ES-I3 (cell line): ENCODE data around the gene PRELID2.
A peak's percentile ranks its signal among the peaks of the same experiment; 100 is the strongest.
"Not testable (repeated sequence)": the region's sequence is repeated elsewhere in the genome, so short reads cannot be mapped to it uniquely, and the experiment has no call there.

Experiments
- H3K36me3 ChIP-seq: 2 replicates; pipeline ENCODE4 v1.6.1; 2013; ENCODE audit warnings: mild to moderate bottlenecking, low read length, control low read depth, moderate library complexity; ENCODE audit not compliant: insufficient read depth
- H3K4me1 ChIP-seq: 2 replicates; pipeline ENCODE4 v1.6.1; 2013; ENCODE audit warnings: mild to moderate bottlenecking, control low read depth, low read length; ENCODE audit not compliant: insufficient read depth
- H3K9ac ChIP-seq: 2 replicates; pipeline ENCODE4 v1.6.1; 2013; ENCODE audit warnings: low read depth, mild to moderate bottlenecking, low read length, moderate library complexity
- H3K9me3 ChIP-seq: 2 replicates; pipeline ENCODE4 v1.6.1; 2013; ENCODE audit warnings: mild to moderate bottlenecking, low read length, moderate library complexity; ENCODE audit not compliant: control insufficient read depth, insufficient read depth

The PRELID2 gene

GRCh38 chr5:145834917-145835847, at the start of gene PRELID2:
PRELID2 (minus strand) TSS chr5:145835342; CDS start chr5:145835251, 91 bp downstream.
- H3K9me3 ChIP-seq, result no peaks in the 10 kb centered on the region
- no peaks in the 10 kb centered on the region for H3K36me3 ChIP-seq
- peak within 1 kb of the TSS; percentile 89 for H3K9ac ChIP-seq
- no peaks in the 10 kb centered on the region for H3K4me1 ChIP-seq

GRCh38 chr5:145874765-145875164, 39.6 kb upstream of the PRELID2 start:
- Histone ChIP-seq H3K36me3 (no peaks in the 10 kb centered on the region), H3K9me3 (no peaks in the 10 kb centered on the region), H3K4me1 (no peaks in the 10 kb centered on the region), H3K9ac (no peak overlapping the region)

- H3K9ac ChIP-seq, result no peak within 1 kb of the TSS
- no peaks in the 10 kb centered on the region for H3K9me3 ChIP-seq
- H3K36me3 ChIP-seq, result no peaks in the 10 kb centered on the region
- no peaks in the 10 kb centered on the region for H3K4me1 ChIP-seq
Observed at GRCh38 chr5:145872914-145873313, 37.8 kb upstream of the PRELID2 start, which contains the start of gene GRXCR2. GRXCR2 (minus strand) TSS chr5:145873014; CDS start chr5:145872968, 46 bp downstream.

GRCh38 chr5:145872486-145872885, 37.3 kb upstream of the PRELID2 start:
- H3K4me1 ChIP-seq, result no peaks in the 10 kb centered on the region
- H3K36me3 ChIP-seq, result no peaks in the 10 kb centered on the region
- no peak overlapping the region for H3K9ac ChIP-seq
- no peaks in the 10 kb centered on the region for H3K9me3 ChIP-seq

GRCh38 chr5:145869753-145870152, 34.6 kb upstream of the PRELID2 start:
- no peaks in the 10 kb centered on the region for H3K36me3 ChIP-seq
- no peaks in the 10 kb centered on the region for H3K9me3 ChIP-seq
- H3K9ac ChIP-seq, result no peak overlapping the region
- no peaks in the 10 kb centered on the region for H3K4me1 ChIP-seq

- Histone ChIP-seq H3K9me3 (no peaks in the 10 kb centered on the region), H3K4me1 (no peaks in the 10 kb centered on the region), H3K9ac (no peak overlapping the region), H3K36me3 (no peaks in the 10 kb centered on the region)
Observed at GRCh38 chr5:145867806-145868205, 32.7 kb upstream of the PRELID2 start.

- not testable (repeated sequence) for H3K9me3 ChIP-seq, H3K9ac ChIP-seq, H3K4me1 ChIP-seq, H3K36me3 ChIP-seq
Observed at GRCh38 chr5:145864432-145864831, 29.3 kb upstream of the PRELID2 start.

GRCh38 chr5:145863003-145863402, 27.9 kb upstream of the PRELID2 start:
- Histone ChIP-seq H3K9me3 (no peaks in the 10 kb centered on the region), H3K9ac (no peak overlapping the region), H3K4me1 (no peaks in the 10 kb centered on the region), H3K36me3 (no peaks in the 10 kb centered on the region)

GRCh38 chr5:145859897-145860296, 24.8 kb upstream of the PRELID2 start:
- Histone ChIP-seq H3K36me3 (no peaks in the 10 kb centered on the region), H3K9me3 (no peaks in the 10 kb centered on the region), H3K9ac (no peak overlapping the region), H3K4me1 (peaks cover 9% of the 10 kb centered on the region)

- H3K9ac ChIP-seq, result no peak overlapping the region
- H3K36me3 ChIP-seq, result no peaks in the 10 kb centered on the region
- peaks cover 13% of the 10 kb centered on the region for H3K4me1 ChIP-seq
- no peaks in the 10 kb centered on the region for H3K9me3 ChIP-seq
Observed at GRCh38 chr5:145859453-145859852, 24.3 kb upstream of the PRELID2 start.

GRCh38 chr5:145858959-145859358, 23.8 kb upstream of the PRELID2 start:
- Histone ChIP-seq H3K9ac (no peak overlapping the region), H3K4me1 (peaks cover 18% of the 10 kb centered on the region), H3K9me3 (no peaks in the 10 kb centered on the region), H3K36me3 (no peaks in the 10 kb centered on the region)

GRCh38 chr5:145856285-145856818, 21.2 kb upstream of the PRELID2 start:
- H3K9me3 ChIP-seq, result no peaks in the 10 kb centered on the region
- H3K36me3 ChIP-seq, result no peaks in the 10 kb centered on the region
- peaks cover 21% of the 10 kb centered on the region for H3K4me1 ChIP-seq
- peak overlapping the region; percentile 52 for H3K9ac ChIP-seq

GRCh38 chr5:145855763-145856267, 20.7 kb upstream of the PRELID2 start:
- H3K4me1 ChIP-seq, result peaks cover 21% of the 10 kb centered on the region
- no peaks in the 10 kb centered on the region for H3K9me3 ChIP-seq
- H3K9ac ChIP-seq, result peak overlapping the region; percentile 52
- H3K36me3 ChIP-seq, result no peaks in the 10 kb centered on the region

GRCh38 chr5:145854651-145855258, 19.6 kb upstream of the PRELID2 start:
- no peak overlapping the region for H3K9ac ChIP-seq
- no peaks in the 10 kb centered on the region for H3K9me3 ChIP-seq
- H3K36me3 ChIP-seq, result no peaks in the 10 kb centered on the region
- H3K4me1 ChIP-seq, result peaks cover 21% of the 10 kb centered on the region
